Transverse colon (tissue), 3 donors: ENCODE data around the gene DNAH8.

Experiments
- CTCF ChIP-seq, 5 experiments: fragments of 200-600 bp in 3 of 5; fragments of 450-650 bp in 2 of 5; sonication (generic) in 3 of 5; IDR thresholded peaks; 1 replicate in 2 of 5; 2 replicates in 3 of 5; pipeline ENCODE4 v1.5.1; 2016 to 2017; ENCODE audit warnings: antibody characterized with exemption in 5 of 5, inconsistent platforms in 3 of 5, mild to moderate bottlenecking in 2 of 5, moderate library complexity in 1 of 5
- POLR2A ChIP-seq: fragments of 450-650 bp; IDR thresholded peaks from one replicate; pipeline ENCODE4 v1.6.1; 2016; ENCODE audit warnings: antibody characterized with exemption, mild to moderate bottlenecking, moderate library complexity

- no peak for TF ChIP-seq CTCF (IDR thresholded peaks at IDR 0.05)
- no peak for TF ChIP-seq POLR2A
These were observed 227.3 kb downstream of the DNAH8 start for GRCh38 chr6:38942442-38942841.
